Adrenal gland (tissue), 5 donors: ENCODE measurements around the gene PANK1.

Source experiments
- CTCF ChIP-seq, 6 experiments: fragments of 450-650 bp in 4 of 6; fragments of 200-600 bp in 2 of 6; sonication (generic) in 1 of 6; IDR thresholded peaks; 1 replicate in 5 of 6; 2 replicates in 1 of 6; pipeline versions ENCODE4 v1.5.1 to v1.8.0; 2016 to 2021; ENCODE audit warnings: antibody characterized with exemption in 6 of 6, mild to moderate bottlenecking in 2 of 6, moderate library complexity in 1 of 6
- POLR2A ChIP-seq, 2 donors: fragments of 450-650 bp; IDR thresholded peaks; one replicate each; pipeline ENCODE4 v1.6.1; 2017; ENCODE audit warnings: antibody characterized with exemption in 2 of 2, mild to moderate bottlenecking in 2 of 2, moderate library complexity in 1 of 2
- donor health status: DM: no; HTN: no; CAD: no.

- TF ChIP-seq CTCF (IDR thresholded peaks at IDR 0.05): no peak
- no peak for TF ChIP-seq POLR2A (IDR thresholded peaks at IDR 0.05)
These were observed 2.8 kb downstream of the PANK1 start for GRCh38 chr10:89642193-89642592.
